HG03442 (cell line): Measurements from ENCODE around the gene DNAI2.

Experiments
- ATAC-seq: cut with Tn5 transposase; IDR thresholded peaks from one replicate; pipeline ENCODE4 v1.9.1; 2021; ENCODE audit warnings: mild to moderate bottlenecking, moderate library complexity; ENCODE audit not compliant: unreplicated experiment

Gene DNAI2, protein sequence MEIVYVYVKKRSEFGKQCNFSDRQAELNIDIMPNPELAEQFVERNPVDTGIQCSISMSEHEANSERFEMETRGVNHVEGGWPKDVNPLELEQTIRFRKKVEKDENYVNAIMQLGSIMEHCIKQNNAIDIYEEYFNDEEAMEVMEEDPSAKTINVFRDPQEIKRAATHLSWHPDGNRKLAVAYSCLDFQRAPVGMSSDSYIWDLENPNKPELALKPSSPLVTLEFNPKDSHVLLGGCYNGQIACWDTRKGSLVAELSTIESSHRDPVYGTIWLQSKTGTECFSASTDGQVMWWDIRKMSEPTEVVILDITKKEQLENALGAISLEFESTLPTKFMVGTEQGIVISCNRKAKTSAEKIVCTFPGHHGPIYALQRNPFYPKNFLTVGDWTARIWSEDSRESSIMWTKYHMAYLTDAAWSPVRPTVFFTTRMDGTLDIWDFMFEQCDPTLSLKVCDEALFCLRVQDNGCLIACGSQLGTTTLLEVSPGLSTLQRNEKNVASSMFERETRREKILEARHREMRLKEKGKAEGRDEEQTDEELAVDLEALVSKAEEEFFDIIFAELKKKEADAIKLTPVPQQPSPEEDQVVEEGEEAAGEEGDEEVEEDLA

DNA sequence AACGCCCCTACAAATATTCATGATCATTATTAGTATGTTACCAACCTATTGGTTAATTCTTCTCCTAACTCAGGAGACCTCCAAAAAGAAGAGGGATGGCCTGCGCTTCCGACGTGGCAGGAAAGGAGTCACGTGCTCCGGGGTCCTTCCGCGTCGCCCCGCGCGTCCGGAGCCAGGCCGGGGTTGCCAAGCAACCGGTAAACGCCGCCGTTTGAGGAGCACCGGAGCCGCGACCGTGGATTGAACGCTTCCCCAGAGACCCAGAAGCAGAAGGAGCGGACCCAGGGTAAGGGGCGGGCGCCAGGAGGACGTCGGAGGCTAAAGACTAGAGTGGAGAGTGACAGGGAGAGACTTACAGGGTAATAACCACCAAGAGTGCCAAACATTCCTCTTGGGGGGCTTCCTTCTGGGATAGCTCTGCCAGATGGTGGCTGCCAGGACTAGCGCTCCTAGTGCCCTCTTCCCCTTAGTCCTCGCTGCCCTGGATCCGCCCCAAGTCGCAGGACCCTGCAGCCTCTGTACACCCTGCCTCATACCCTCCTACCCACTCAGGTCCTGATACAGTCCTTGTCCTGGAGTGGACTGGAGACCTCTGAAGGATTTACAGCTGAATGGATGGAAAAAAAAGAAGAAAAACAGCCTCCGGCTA is at the start of gene DNAI2:
Gene DNAI2 (plus strand): TSS at position 175 of the 649 bp plus-strand sequence. CDS start 7,584 bp downstream, outside the sequence.
- no peak for ATAC-seq

DNA sequence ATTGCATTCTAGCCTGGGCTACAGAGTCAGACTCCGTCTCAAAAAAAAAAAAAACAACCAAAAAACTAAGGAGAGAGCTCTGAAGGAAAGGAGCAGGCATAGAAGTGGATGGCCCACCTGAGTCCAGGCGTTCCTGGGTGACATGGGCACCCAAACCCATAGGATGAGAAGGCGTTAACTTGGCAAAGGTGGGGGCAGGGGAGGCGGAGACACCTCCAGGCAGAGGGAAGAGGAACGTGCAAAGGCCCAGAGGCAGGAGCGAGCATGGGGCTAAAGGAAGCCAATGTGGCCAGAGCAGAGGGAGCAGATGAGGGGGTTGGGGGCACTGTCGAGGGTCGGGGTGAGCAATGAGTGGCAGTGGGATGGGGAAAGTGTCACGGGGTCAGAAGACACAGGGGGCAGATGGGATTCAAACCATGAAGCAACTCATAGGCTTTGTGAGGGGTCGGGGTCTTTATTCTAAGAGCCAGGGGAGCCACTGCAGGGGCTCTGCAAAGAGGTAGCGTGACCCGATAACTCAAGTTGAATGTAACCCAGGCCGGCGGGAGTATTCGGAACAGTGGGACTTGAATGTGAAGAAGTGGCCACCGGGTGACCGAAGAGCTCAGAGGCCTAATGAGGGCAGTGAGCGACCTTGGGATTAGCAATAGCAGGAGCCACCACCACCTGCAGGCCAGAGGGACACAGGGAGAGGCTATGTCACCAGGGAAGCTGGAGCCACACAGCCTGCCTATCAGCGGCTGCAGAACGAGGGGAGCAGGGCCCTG is 48.9 kb upstream of the DNAI2 start:
- ATAC-seq, result no peak

DNA sequence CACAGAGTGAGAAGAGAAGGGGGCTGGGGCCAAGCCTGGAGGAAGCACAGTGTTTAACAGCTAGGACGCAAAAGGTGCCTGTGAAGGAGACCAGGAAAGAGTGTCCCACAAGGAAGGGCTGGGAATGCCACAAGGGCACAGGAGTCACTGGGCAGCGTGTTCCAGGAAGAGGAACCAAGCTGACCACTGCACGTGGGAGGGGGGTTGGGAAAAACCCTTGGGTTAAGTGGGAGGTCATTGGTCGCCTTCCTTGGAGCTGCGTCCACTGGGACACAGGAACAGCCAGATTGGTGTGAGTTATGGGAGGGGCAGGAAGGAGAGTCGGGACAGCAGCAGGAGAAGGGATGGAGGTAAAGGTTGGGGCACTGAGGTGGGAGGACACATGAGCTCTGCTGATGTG is 47.8 kb upstream of the DNAI2 start:
- ATAC-seq, result no peak

DNA sequence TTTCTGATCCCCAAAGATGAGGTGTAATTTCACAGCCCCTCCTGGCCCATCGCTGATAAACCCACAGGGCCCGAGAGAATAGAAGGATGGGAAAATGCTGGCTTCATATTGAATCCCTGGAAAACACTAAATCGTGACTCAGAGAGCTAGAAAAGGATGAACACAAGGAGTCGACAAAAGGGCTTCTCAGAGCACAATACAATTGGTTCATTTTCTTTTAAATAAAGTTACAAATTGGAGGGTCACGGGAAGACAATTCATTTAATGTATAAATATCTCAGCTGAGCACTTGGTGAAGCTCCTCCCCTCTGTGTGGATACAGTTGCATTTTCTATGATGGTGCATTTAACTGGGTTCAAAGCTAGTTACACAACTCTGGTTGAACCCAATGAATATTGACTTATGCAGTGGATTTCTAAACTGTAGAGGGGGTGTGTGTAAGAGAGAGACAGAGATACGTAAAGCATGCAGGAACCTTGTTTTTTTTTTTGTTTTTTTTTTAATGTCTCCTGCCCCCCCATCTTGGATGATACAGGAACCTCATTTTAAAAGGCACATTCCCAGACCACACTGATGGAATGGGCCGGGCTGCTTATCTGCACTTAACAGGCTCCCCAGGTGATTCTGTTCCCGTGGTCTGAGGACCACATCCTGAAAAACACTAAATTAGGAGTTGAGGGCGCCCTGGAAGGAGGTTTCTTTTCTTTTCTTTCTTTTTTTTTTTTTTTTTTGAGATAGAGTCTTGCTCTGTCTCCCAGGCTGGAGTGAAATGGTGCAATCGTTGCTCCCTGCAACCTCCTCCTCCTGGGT is 46.6 kb upstream of the DNAI2 start:
- ATAC-seq, result no peak

DNA sequence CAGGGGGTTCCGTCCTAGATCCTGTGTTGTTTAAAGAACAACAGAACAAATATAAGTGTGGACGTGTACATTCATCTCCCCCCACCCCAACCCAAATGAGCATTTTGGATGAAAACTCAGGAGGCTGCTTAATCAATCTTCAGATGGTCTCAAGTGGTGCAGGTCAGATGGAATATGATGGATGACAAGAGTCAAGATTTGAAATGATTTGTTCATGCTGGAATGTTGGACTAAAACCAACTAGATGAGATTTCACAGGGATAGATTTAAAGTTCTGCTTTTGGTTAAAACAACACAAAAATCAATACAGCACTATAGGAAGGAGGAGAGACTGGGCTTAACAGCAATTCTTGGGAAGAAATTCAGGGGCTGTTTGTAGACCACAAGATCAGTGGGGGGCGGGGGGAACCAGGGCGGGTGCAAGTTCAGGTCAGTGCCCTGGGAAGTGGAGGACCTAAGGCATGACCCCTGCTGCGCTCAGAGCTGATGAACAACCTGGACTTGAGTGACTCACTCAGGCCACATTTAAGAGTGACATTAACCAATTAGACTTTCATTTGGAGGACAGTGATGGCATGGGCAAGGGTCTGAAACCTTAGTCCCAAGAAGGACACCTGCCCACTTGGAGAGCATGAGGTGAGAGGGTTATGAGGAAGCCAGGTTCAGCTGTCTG is 45.6 kb upstream of the DNAI2 start:
- no peak for ATAC-seq

DNA sequence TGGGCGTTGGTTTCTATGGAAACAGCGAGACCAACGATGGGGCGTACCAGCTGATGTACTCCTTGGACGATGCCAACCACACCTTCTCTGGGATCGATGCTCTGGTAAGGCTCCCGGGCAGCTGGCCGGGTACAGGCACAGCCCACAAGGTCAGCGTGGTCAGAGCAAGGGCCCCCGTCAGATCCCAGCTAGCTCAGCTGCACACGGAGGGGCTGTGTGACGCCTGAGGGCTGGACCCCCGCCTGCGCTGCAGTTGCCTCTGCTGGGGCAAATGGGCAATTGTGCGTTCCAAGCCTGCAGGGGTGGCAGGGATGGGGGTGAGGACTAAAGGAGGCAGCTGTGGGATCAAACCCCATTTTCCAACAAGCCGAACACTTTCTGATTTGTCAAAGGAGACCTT is 43.1 kb upstream of the DNAI2 start:
- ATAC-seq, result no peak

DNA sequence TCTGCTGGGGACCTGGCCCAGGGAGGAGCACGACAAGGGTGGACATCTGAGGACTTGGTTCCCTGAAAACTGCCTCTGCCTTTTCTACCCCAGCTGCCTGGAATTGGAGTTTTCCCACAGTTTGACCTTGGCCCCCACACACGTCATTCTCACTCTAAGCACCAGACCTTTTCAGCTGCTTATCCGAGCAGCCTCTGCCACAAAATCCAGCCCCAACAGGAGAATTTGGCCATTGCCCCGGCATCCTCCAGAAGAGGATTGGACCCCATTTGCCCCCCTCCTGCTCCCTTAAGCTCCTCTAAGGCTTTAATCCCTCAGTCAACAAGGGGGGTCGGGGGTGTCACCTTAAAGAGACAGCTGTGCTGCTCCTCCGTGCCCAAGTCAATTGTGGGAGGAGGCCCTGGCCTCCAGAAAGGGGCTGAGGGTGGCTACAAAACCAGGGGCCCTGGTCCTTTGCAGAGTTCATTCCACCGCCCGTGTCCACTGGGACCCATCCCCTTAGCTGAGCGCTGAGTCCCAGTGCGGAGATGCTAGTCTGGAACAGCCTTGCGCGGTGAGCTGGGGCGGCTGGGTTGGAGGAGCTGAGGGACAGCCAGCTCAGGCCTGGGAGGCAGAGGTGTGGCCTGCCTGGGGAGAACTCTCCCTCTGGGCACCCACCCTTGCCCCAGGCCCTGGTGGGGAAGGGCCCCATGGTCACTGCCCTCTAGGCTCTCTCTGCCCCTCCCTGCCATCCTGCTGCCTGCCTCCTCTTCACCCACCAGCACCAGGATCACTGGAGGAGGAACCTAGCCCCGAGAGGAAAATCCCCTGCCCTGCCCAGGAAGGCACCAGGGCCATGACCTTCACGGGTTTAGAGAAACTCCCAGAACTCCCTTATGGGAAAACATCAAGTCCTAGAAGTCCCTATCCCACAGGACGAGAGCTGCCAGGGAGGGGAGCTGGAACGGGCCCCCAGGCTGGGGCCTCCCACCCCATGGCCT is 41.8 kb upstream of the DNAI2 start:
- no peak for ATAC-seq

DNA sequence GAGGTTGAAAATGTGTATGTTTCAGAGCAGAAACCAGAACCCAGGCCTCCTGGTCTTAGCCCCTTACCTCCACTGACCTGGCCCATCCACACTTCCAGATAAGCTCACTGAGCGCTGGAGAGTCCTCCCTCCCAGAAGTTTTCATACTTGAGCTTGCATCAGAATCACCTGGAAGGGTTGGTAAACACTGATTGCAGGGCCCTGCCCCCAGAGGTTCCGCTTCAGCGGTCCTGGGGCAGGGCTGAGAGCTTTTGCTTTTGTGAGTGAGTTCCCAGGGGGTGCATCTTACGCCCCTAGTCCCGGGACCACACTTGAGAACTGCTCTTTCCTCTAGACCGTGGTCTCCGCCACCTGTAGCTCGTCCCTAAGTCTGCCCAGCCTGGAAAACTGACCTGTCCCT is 40.1 kb upstream of the DNAI2 start:
- no peak for ATAC-seq

DNA sequence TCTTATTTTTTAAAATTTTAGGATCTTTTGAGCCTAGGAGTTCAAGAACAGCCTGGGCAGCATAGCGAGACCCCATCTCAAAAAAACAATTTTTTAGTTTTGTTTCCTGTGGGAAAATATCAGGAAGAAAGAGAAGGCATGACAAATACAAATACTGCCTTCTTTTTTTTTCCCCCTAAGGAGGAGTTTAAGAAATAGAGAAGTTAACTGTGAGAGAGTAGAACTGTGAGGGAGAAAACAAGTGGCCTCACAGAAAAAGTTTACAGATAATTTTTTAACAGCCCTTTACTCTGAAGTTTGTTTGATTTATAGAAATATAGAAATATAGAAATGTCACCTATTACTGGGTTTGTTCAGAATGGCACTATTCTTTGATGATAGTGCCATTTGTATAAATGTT is 39.5 kb upstream of the DNAI2 start:
- no peak for ATAC-seq

DNA sequence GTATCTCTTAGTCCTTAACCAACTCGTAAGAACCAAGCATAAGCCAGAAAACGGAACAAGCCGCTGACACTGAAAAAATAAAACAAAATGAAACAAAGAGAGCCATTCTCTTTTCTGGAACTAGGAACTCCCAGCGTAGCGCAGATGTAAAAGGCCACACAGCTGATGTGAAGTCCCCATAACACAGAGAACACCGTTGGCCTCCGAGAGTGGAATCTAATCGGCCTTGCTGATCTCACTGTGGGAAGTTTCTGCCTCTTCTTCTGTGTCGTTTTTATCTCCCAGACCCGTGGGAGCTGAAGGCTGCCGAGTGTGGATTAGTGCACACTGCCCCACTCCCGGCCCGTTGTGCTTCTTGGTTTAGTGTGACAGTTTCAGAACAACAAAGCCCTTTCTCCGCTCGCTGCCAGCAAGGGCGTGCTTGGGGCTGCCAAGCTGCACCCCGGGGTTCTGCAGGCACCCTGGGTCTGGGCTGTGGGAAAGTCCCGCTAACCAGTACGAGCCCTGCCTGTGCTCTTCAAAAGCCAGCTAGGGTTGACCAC is 38.9 kb upstream of the DNAI2 start:
- ATAC-seq, result no peak

DNA sequence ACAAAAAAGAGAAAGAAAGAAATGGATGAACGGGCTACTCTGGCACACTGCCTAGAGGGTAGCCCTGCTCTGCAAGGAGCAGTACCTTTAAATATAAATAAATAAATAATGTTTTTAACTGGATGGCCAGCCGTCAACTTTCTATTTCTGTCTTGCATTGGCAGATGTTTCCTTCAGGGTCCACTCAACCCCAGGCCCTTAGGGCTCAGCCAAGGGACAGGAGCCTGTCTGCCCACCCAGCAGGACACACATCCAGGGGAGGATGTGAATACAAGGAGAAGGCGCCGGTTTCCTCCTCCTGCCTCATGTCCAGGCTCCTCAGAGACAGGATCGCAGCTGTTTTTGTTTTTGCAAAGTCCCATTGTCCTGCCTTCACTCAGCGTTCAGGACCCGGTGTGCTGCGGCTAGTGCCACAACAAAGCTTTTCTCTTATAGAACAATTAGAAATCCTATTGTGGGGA is 38.1 kb upstream of the DNAI2 start:
- ATAC-seq, result no peak

DNA sequence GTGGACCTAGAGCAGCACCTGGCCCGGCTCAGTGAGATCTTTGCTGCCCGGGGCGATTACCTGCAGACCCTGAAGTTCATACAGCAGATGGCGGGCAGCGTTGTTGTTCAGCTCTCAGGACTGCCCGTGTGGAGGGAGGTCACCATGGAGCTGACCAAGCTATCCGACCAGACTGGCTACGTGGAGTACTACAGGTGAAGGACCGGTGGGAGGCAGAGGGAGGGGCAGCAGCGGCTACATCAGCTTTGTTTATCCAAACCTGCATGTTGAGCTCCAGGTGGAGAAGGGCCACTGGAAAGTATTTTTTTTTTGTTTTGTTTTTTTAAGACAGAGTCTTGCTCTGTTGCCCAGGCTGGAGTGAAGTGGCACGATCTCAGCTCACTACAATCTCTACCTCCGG is 36.7 kb upstream of the DNAI2 start:
- ATAC-seq, result no peak

DNA sequence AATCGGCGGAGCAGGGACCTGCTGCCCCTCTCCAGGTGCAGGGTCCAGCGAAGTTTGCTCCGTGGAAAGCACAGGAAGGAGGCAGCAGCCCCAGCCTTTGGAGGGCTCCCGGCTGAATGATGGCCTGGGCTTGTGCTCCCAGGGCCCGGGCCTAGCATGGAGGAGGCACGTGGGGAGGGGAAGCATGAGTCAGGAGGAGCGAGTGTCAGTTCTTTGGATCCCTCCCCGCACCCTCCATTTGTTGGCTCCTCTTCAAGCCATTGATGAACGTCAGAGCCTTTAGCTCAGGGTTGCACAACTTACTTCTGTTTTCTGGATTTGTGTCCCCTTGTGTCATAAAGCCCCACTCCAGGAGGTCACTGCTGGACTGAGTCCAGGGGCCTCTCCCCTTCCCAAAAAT is 34.9 kb upstream of the DNAI2 start:
- ATAC-seq, result no peak

DNA sequence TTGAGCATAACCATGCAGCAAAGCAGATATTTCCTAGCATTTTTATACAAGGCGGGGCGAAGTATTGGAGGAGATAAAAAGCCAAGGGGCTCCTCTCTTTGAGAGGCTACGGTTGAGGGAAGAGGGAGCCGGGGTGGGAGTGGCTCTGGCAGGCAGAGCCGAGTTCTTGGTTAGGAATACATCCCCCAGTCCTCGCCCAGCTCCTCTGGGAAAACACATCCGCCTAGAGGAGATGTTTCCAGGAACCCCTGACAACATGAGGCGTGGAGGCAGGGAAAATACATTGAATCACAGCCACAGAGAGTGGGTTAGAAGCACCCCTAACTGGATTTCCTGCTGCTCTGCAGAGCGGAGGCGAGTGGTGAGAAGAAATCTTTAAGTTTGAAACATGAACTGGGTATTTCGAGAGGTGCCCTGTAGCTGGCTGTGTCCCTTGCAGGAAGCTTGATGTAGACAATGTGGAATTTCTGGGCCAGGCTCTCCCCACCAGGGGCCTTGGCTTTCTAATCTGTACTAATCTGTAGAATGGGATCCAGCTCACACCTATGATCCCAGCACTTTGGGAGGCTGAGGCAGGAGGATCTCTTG is 33.3 kb upstream of the DNAI2 start:
- no peak for ATAC-seq

DNA sequence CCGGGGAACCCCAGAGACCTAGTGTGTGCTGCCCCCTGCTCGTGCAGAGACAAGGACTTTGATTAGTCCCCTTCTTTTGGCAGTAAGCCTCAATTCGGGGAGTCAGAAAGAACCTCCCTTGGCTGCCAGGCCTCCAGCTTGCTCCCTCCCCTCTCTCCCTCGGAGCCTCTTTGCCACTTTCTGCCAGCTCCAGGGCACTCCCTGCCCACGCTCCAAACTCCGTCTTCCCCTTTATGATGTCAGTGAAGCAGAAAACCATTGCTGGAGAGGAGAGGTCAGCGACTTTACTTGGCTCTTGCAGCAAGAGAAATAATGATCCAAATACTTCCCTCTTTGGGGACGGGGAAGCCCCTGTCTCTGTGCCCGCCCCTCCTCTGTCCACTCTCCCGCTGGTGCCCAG is 32.6 kb upstream of the DNAI2 start:
- no peak for ATAC-seq

DNA sequence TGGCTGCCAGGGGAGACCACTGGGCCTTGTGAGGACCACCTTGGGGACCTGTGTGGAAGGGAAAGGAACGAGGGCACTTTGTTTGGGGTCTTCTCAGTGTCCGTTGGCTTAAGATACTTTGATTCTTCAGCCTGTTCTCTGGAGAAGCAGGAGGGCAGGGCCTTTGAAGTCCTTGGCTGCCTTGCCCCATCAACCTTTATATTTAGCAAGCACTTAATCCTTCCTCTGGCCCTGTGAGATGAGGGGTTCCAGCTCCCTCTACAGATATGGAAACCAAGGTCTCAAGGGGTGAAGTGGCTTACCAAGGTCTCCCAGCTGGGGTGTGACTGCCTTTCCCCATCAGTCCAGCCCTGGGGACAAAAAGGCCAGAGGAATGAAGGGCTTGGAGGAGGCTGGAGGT is 32.2 kb upstream of the DNAI2 start:
- ATAC-seq, result no peak

DNA sequence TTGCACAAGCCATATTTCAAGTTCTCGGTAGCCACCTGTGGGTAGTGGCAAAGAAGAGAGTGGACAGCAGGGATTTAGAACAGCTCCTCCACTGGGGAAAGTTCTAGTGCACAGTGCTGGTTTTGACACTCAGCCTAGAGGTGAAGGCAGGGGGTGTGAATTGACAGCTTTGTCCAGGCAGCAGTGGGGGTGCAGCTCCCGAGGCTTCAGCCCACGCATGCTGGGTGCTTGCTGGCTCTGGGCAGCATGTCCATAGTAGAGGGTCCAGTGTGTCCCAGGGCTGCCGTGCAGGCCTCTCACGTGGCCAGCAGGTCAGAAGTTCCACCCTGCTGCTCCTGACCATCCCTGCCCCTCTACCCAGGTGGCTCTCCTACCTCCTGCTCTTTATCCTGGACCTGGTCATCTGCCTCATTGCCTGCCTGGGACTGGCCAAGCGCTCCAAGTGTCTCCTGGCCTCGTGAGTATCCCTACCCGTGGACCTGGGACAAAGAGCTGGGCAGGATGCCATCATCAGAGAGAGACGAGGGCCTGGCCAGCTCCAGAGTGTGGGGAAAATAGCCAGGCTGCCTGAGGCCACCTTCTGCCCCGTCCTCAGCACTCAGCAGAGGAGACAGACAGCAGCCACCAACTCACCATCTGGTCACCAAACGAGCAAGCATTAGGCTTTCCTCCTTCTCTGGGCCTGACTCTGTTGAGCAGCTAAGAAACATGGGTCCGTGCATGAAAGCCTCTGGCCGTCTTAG is 30.9 kb upstream of the DNAI2 start:
- ATAC-seq, result no peak
